Fibroblast of lung (primary cell): ENCODE data around the gene EMID1. TPM values are rescaled to one million over a fixed set of nuclear protein-coding genes. Genes with fewer than 3 reads are reported as not detected.

Source experiments
- DNase-seq, 2 donors: peaks; one replicate each; pipeline versions ENCODE4 v3.0.0 to v3.0.0-alpha.2; 2010; ENCODE audit warnings: low read depth in 2 of 2
- H2AFZ ChIP-seq: 2 replicates; pipeline ENCODE4 v1.5.1; 2012; ENCODE audit warnings: low read length, control low read depth, inconsistent platforms
- H3K27ac ChIP-seq: 2 replicates; pipeline ENCODE4 v1.5.1; 2011; ENCODE audit warnings: low read length, control low read depth; ENCODE audit not compliant: insufficient read depth
- H3K27me3 ChIP-seq: 2 replicates; pipeline ENCODE4 v1.5.1; 2011; ENCODE audit warnings: mild to moderate bottlenecking, low read length; ENCODE audit not compliant: control insufficient read depth, insufficient read depth
- H3K36me3 ChIP-seq: 2 replicates; pipeline ENCODE4 v1.5.1; 2011; ENCODE audit warnings: low read length; ENCODE audit not compliant: control insufficient read depth, insufficient read depth
- H3K4me1 ChIP-seq: 2 replicates; pipeline ENCODE4 v1.5.1; 2011; ENCODE audit warnings: low read length; ENCODE audit not compliant: control insufficient read depth, insufficient read depth; ENCODE audit errors: extremely low read depth
- H3K4me2 ChIP-seq: 2 replicates; pipeline ENCODE4 v1.5.1; 2011; ENCODE audit warnings: low read length, control low read depth; ENCODE audit not compliant: insufficient read depth; ENCODE audit errors: extremely low read depth
- H3K4me3 ChIP-seq, 4 experiments: fragments of 200-600 bp in 1 of 4; sonication (generic) in 1 of 4; replicated peaks in 1 of 4; 2 replicates each; pipeline ENCODE4 v1.5.1; 2011 to 2016; ENCODE audit warnings: low read length in 4 of 4, low read depth in 3 of 4, mild to moderate bottlenecking in 3 of 4, control low read depth in 2 of 4, inconsistent platforms in 1 of 4, mixed read lengths in 1 of 4; ENCODE audit not compliant: insufficient read depth in 1 of 4; ENCODE audit errors: control extremely low read depth in 1 of 4
- H3K79me2 ChIP-seq: 2 replicates; pipeline ENCODE4 v1.5.1; 2012; ENCODE audit warnings: mild to moderate bottlenecking, low read length, inconsistent platforms; ENCODE audit not compliant: control insufficient read depth, insufficient read depth
- H3K9ac ChIP-seq: 2 replicates; pipeline ENCODE4 v1.5.1; 2011; ENCODE audit warnings: mild to moderate bottlenecking, low read length, control low read depth; ENCODE audit not compliant: insufficient read depth
- H3K9me3 ChIP-seq: 2 replicates; pipeline ENCODE4 v1.5.1; 2012; ENCODE audit warnings: low read depth, low read length; ENCODE audit not compliant: control insufficient read depth, insufficient read depth
- H4K20me1 ChIP-seq: 2 replicates; pipeline ENCODE4 v1.5.1; 2011; ENCODE audit warnings: low read length; ENCODE audit not compliant: control insufficient read depth, insufficient read depth; ENCODE audit errors: extremely low read depth
- CTCF ChIP-seq, 2 donors: IDR thresholded peaks in 1 of 2; conservative IDR thresholded peaks in 1 of 2; 1 replicate in 1 of 2; 2 replicates in 1 of 2; pipeline ENCODE4 v1.5.1; 2011 to 2012; ENCODE audit warnings: low read length in 2 of 2, control low read depth in 1 of 2, inconsistent platforms in 1 of 2, low read depth in 1 of 2, mild to moderate bottlenecking in 1 of 2
- EZH2 ChIP-seq: IDR thresholded peaks from 2 replicates; pipeline ENCODE4 v1.5.1; 2012; ENCODE audit warnings: low read length, control low read depth, mild to moderate bottlenecking; ENCODE audit errors: missing control alignments
- polyA plus RNA-seq, 2 donors: library from polyadenylated mRNA; depleted of rRNA in 1 of 2; stranded (reverse) in 1 of 2; unstranded in 1 of 2; fragments of >200 nt; gene quantifications; 2 replicates each; pipeline ENCODE4 v1.2.1, GENCODE V29; 2011 to 2012; ENCODE audit warnings: missing spikeins in 1 of 2
- total RNA-seq: library from RNA; depleted of rRNA; stranded (reverse); fragments of >200 nt; gene quantifications from 2 replicates; pipeline ENCODE4 v1.2.1, GENCODE V29; 2014

Gene EMID1
- total and polyA plus RNA-seq, 2 donors (not counting 1 experiment from before 2014, with no cell fraction given): 0.50 TPM; not detected in 1

- no peak for TF ChIP-seq EZH2
- no peak for TF ChIP-seq CTCF (conservative IDR thresholded peaks at IDR 0.05 in 1 of 2, IDR thresholded peaks at IDR 0.05 in 1 of 2; ENCODE audit: low read depth in 1 of 2, low read length in 2 of 2)
Observed at GRCh38 chr22:29165321-29166060, 40.2 kb upstream of the EMID1 start.

GRCh38 chr22:29166180-29166579, 39.5 kb upstream of the EMID1 start:
- Histone ChIP-seq H3K9me3 (no peaks in the 10 kb centered on the region), H3K4me1 (no peaks in the 10 kb centered on the region), H3K4me3 (no peak overlapping the region), H4K20me1 (no peaks in the 10 kb centered on the region), H3K27ac (no peak overlapping the region), H3K4me2 (no peak overlapping the region), H3K27me3 (no peaks in the 10 kb centered on the region), H2AFZ (no peak overlapping the region), H3K36me3 (no peaks in the 10 kb centered on the region), H3K79me2 (no peaks in the 10 kb centered on the region), H3K9ac (no peak overlapping the region)
- TF ChIP-seq EZH2 (no peak), CTCF (conservative IDR thresholded peaks at IDR 0.05 in 1 of 2, IDR thresholded peaks at IDR 0.05 in 1 of 2; ENCODE audit: low read depth in 1 of 2, low read length in 2 of 2) (no peak)
- no peak for DNase-seq

More at GRCh38 chr22:29165321-29166060, 40.2 kb upstream of the EMID1 start:
- H3K4me1 ChIP-seq: no peaks in the 10 kb centered on the region
- H3K79me2 ChIP-seq: no peaks in the 10 kb centered on the region
- no peak for DNase-seq
- H3K9ac ChIP-seq: no peak overlapping the region
- H3K27ac ChIP-seq: no peak overlapping the region
- no peak overlapping the region for H2AFZ ChIP-seq
- H3K27me3 ChIP-seq: no peaks in the 10 kb centered on the region
- no peaks in the 10 kb centered on the region for H3K36me3 ChIP-seq
- H3K9me3 ChIP-seq: no peaks in the 10 kb centered on the region
- no peaks in the 10 kb centered on the region for H4K20me1 ChIP-seq
- H3K4me3 ChIP-seq: no peak overlapping the region
- no peak overlapping the region for H3K4me2 ChIP-seq

- TF ChIP-seq EZH2: no peak
- no peak for TF ChIP-seq CTCF (conservative IDR thresholded peaks at IDR 0.05 in 1 of 2, IDR thresholded peaks at IDR 0.05 in 1 of 2; ENCODE audit: low read depth in 1 of 2, low read length in 2 of 2)
- H3K36me3 ChIP-seq: no peaks in the 10 kb centered on the region
Observed at GRCh38 chr22:29167032-29167911, 38.4 kb upstream of the EMID1 start.

More at GRCh38 chr22:29167032-29167911, 38.4 kb upstream of the EMID1 start:
- Histone ChIP-seq H2AFZ (no peak overlapping the region), H4K20me1 (no peaks in the 10 kb centered on the region), H3K27ac (no peak overlapping the region), H3K4me2 (no peak overlapping the region), H3K9ac (no peak overlapping the region), H3K4me1 (no peaks in the 10 kb centered on the region), H3K79me2 (no peaks in the 10 kb centered on the region), H3K27me3 (no peaks in the 10 kb centered on the region), H3K4me3 (no peak overlapping the region), H3K9me3 (no peaks in the 10 kb centered on the region)
- DNase-seq: no peak
